Globus pallidus (tissue), 1 donor: ENCODE data around the gene WSCD2.

ENCODE experiments used
- DNase-seq: peaks from one replicate; pipeline ENCODE4 v3.0.0-alpha.2; 2015; ENCODE audit warnings: low spot score

WSCD2 gene

DNA sequence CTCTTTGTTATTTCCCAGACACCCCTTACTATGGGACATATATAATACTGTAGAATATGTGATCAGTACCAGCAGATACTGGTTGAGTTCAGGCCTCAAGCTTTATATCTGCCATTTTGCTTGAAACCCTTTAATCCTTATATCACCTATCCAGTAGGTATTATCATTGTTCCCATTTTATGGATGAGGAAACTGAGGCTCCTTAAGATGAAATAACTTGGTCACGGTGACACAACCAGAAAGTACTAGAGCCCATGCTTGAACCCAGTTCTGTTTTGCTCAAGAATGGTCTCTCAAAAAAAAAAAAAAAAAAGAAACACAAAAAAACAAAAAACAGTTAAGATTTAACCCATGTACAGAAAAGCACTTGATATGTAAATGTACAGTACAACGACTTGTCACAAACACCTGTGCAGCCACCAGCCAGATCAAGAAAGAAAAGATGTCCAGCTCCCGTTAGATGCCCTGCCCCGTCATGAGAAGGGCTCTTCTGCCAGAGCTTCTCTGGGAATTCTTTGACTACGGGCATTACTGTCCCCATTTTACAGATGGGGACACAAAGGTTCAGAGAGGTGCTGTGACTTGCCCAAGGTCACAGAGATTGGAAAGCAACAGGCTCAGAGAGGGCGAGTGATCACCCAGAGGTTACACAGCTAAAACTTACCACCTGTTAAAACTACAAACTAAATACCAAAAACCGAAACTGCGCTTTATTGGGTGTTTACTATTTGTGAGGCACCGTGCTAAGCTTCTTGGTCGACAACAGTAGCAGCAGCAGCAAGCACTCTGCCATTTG is 669 bp upstream of the WSCD2 start:
- DNase-seq: no peak

DNA sequence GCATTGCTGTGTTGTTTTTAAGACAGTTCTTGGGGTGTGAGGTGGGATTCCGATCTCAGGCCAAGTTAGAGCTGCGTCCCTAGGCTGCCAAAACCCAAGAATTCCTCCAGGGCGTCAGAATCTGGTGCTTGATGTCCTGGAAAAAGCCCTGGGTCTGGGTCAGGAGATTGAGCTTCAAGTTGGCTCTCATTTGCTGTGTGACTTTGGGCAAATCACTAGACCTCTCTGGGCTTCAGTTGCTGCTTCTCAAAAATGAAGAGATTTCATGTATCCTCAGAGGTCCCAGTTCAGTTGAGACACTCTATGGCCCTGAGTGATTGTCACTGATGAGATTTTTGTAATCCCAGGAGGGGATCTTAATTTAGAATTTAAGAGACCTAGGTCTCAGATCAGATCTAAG is 1.9 kb downstream of the WSCD2 start:
- no peak for DNase-seq

DNA sequence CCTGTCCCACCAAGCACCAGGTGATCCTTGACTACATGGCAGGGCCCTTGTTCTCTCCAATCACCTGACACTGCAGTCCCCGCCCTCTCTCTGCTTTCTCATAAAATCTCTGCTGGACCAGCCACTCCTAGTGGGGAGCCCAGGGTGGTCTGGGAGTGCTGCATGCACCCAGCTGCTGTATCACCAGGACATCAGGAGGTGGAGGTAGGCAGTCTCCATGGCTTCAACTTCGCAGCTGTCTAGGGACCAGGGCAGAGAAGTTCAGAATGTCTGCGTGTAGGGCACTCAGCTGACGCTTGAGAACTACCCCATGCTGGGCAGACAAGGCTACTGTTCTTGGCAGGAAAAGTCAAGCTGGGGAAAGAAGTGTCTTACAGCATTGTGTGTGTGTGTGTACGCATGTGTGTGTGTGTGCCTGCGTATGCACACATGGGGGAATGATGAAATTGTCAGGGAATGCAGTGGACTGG is 2.6 kb downstream of the WSCD2 start:
- no peak for DNase-seq

DNA sequence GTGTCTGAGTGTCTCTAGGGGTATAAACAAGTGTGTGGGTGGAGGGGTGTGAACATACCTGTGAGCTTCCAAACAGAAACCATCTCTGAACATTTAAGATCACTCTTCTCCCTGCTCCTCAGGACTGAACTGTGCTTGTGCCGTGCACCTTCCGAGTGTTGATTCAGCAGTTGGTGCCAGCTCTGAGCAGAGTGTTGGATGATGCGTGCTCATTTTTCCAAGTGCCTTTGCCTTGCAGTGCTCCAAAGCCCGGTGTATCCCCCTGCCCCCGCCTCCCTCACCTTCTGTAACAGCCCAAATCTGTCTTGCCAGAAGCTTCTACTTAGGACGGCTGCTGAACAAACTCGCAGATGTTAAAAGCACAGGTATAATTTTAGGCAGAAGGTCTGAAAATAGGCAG is 4.4 kb downstream of the WSCD2 start:
- DNase-seq: no peak

DNA sequence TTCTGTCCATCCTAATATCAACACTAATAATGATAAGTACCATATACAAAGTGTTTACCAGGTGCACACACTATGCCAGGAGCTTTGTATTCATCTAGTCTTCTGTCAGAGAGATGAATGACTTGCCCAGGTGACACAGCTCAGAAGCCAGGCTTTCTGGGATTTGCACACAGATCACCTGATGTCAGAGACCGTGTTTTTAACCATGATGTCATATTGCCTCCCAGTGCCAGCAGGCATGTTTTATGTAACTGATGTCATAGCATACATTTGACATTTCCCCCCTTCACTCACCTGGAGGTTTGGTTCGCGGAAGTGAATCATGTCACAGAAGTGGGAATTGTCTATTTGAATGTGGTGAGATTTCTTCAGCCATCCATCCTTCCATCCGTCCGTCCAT is 5.7 kb downstream of the WSCD2 start:
- DNase-seq: no peak

DNA sequence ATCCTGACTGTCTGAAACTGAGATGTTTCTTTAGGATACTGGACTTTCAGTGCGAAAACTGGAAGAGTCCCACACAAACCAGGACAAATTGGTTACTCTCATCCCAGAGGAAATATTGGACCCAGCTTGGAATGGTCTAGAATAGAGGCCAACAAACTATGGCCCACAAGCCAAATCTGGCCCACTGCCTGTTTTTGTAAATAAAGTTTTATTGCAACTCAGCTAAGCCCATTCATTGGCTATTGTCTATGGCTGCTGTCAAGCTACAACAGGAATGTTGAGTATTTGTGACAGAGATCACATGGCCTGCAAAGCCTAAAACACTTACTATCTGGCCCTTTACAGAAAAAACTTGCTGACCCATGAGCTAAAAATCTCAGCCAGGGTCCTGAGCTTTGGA is 6.5 kb downstream of the WSCD2 start:
- no peak for DNase-seq

DNA sequence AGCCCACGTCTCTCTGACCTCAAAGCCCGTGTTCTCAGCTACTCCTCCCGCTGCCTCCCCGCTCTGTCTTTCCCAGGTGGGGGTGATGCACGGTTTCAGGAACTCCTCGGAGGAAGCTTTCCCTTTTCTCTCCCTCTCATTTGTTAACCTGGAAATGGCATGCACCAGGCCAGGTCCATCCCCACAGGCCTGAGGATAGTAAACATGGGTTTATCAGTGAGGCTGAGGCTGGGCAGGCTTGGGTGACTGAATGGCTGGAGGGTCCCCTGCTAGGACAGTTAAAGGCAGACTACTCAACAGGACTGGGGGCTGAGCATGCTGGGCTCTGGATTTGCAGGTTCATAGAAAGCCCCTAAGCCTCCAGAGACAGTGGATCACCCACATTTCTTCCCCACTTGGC is 7.6 kb downstream of the WSCD2 start:
- no peak for DNase-seq

DNA sequence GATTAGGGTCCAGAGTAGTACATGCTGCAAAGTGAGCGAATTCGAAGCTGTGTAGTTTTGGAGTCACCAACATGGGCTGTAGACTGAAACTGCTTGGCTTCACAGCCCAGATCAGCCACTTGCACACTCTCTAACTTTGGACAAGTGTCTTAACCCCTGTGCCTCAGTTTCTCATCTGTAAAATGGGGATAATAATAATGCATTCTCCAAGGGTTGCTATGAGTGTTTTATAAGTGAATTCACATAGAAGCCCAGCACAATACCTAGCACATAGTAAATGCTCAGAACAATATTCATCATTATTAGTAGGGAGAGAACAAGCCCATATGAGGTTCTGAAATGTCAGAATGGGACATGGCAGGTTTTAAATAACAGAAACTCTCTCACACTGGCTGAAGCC is 10.4 kb downstream of the WSCD2 start:
- DNase-seq: no peak

DNA sequence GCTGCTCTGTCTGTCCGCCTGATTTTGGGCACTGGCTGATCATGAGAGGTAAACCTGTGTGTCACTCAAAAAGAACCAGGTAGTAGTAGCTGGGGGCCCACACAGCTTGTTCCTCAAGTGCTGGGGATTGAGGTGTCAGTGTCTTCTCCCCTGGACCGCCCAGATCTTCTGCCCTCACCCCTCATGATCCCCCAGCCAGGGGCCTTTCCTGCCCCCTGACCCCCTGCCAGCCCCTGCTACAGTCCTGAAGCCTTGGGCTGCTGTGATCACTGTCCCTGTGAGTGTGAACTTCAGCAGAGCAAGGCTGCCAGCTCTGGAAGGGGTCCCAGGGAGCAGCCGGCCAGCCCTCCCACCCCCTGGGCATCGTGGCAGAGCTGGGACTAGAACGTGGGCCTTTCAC is 11.4 kb downstream of the WSCD2 start:
- no peak for DNase-seq

DNA sequence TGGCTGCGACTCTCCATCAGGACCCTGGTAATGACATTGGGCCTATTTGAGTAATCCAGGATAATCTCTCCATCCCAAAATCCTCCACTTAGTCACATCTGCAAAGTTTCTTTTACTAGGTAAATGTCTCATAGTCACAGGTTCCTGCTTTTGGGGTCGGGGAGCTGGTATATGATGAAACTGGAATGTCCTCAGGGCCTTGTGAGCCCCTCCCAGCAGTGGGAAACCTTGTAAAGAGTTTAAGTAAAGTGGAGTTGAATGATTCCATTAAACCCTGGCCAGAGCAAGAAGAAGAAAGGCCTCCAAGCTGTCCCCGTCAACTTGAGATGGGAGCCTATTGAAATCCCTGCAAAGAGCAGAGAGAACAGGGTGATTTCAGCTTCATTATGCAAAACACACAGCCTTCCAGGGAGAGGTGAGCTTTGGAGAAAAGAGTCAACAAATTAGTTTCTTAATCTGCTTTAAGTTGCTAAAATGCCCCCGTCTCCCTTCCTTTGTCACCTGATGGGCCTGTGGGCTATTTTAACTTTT is 12.6 kb downstream of the WSCD2 start:
- no peak for DNase-seq

DNA sequence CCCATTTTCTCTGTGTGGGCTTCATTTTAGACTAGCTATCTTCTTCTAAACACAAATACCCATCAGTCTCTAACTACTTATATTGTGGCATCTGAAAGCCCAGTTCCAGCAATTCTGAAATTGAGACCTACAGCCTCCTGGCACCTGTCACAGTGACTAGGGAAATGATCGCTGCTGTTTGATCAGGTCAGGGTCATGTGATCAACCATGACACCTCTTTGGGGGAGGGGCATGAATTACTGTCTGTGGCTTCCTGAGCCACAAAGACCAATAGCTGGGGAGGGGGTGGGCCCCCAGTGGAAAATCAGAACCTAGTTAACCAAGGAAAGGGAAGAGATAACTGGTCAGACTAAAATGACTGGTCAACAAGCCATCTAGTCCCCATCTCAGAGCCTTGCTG is 14.1 kb downstream of the WSCD2 start:
- DNase-seq: no peak

DNA sequence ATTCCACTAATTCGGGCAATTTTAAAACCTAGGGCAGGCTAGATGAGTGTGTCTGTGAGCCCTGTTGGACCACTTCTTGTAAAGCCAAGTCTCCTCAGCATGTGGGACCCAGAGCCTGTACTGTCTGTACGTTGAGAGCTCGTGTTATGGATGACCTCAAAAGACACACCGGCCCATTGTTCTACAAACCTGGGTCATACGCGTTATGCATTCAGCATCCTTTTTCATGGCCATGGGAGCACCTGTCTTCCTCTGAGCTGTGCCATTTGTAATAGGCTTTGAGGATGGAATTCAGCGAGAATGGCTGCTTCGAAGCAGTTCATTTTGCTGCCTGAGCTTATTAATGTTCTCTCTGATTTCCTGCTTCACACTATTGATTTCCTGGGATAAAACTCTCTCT is 15.0 kb downstream of the WSCD2 start:
- DNase-seq: no peak

DNA sequence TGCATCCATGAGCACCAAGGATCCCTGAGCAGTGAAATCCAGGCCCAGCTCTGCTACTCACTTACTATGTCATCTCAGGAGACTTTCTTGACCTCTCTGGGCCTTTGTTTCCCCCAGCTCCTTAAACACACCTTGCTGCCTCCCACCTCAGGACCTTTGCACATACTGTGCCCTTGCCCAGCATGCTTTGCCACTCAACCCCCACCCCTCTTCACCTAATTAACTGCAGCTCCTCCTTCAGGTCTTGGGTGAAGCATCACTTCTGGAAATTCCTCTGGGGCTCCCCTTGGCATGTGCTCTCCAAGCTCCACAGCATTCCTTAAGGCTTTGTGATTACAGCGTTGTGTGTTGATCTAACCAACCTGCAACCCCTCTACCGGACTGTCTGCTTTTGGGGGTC is 15.9 kb downstream of the WSCD2 start:
- no peak for DNase-seq

DNA sequence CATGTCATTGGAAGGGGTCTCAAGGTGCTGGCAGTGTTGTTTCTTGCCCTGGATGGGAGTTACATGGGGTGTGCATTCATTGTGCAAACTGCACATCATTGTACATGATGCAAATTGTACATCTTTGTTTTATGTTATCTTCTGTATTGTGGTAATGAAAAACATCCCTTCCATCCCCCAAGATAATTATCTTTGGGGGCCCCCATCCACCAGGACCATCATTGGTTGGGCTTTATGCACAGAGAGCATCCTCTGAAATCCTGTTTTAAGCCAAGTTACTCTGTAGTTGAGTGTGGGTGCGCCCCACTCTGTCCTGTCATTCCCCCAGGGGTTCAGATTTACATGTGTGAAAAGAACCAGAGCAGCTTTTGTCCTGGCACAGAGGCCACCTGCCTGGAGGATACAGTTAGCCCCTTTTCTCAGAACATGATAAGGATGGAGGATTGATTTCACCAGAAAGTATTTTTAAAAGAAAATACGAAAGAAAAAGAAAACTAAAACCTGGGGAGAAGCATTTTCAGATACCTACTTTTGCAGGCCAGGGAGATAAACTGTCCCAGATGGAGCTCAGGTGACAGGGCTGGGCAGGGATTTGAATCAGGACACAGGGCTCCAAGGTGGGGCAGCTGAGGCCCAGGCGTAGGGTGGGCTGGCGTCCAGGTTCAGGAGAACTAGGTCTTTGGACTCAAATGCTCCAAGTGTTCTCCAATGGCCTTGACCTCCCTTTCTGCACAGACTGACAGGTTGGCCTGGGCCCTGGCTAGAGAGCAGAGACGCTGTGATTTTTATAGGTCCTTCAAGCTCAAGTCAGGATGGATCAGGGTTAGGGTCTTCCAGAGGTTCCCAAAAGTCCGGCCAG is 17.2 kb downstream of the WSCD2 start:
- no peak for DNase-seq

DNA sequence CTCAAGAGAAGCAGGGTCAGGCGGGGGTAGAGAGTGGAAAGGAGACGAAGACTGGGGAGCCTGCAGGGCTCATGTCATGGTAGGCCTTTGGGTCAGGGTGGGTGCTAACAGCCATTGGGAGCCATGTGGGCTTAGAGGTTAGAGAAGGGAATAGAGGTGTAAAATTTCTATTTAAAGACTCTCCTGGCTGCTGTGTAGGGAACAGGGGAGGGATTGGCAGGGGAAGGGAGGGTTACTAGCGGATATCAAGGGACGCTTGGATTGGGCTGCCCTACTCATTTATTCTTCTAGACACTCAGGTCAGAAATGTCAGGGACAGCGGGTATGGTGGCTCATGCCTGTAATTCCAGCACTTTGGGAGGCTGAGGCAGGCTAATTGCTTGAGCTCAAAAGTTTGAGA is 18.2 kb downstream of the WSCD2 start:
- no peak for DNase-seq

DNA sequence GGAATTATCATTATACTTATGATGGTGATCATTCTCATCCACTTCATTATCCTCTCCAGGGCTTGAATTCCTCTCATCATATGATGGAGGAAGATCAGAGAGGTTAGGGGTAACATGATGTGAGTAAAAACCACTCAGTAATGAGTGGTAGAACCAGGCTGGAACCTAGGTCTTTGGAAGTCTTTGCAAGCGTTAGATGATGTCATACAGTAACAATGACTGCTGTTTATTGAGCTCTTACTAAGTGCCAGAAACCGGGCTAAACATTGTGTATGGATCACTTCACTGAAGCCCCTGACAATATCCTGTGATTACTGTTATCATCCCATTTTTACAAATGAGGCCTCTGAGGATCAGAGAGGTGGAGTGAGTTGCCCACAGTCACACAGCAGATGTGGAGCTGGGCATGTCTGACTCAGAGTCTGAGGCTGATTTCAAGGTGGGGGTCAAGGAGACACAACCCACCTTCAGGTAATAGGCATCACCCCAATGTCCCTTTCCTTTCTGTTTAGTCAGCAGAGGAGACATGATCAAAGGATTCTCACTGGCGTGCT is 19.5 kb downstream of the WSCD2 start:
- DNase-seq: no peak

DNA sequence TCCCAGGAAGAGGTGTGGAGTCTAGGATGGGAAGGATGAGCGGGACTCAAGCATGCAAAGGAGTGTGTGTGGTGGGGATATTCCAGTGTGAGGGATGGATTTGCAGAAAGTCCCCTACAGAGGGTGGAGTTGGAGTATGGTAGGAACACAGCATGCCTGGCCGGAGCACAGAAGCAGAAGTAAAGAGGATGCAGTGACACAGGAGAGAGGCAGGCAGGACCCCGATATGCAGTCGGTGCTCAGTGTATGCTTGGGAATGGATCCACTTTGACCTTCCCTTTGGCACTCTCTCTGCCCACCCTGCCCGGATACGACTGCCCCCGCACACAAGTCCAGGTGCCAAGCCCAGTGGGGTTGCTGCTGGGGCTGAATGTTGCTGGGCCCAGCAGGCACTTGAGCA is 21.3 kb downstream of the WSCD2 start:
- DNase-seq: no peak

DNA sequence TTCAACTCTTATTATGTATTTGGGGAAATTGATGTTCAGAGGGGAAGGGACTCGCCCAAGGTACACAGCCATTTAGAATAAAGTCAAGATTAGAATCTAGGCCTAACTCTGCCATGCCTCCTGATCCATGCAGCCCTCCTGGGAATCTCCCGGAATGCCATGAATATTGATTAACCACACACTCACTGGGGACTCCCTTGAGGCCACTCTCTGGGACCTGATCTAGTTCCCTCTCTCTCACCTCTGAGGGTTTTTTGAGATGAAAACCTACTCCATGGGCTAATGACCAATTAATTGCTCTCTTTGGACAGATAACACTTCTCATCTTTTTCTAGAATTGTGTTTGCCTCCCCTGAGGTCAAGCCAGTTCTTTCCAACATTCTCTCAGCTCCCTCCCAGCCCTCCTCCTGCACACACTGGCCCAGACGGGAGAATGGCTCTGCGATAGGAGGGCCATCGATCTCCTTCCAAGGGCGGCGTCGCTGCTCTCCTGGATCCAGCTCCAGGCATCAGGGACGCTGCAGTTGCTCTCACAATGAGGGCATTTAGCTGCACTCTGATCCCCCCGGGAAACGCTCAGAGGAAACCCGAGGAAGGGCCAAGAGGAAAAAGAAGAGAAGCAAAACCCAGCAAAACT is 22.6 kb downstream of the WSCD2 start:
- no peak for DNase-seq

DNA sequence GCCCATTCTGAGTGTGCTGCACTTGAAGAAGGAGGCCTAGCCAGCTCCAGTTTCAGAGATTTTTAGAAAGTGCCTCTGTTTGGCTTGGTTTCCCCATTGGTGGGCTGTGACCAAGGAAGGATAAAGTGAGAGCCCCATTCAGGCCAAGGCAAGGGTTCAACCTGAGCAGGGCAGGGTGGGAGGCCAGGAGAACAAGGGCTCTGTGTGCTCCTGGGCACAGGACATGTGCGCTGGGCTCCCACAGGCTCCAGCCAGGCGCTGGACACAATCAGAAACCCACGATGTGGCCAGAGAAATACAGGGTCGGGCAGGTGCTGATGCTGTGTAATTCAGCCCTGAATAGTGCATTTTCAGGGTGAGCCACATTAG is 23.1 kb downstream of the WSCD2 start:
- no peak for DNase-seq

DNA sequence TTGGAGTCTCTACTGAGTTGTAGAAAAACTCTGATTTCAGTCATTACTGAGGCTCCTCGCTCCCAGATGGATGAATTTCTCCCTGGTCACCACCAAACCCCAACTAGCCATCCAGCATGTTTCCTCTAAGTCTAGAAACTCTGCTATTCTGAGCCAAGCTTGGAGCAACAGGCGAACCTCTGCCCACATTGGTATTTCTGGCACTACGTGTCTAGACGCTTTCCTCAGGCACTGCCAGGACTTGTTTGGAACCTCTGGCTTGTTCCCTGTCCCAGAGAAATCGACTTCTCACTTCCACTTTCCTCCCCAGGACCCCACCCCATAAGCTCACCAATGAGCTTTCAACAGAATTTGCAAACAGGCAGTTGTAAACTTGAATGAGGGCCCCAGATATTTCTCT is 27.6 kb downstream of the WSCD2 start:
- DNase-seq: no peak

DNA sequence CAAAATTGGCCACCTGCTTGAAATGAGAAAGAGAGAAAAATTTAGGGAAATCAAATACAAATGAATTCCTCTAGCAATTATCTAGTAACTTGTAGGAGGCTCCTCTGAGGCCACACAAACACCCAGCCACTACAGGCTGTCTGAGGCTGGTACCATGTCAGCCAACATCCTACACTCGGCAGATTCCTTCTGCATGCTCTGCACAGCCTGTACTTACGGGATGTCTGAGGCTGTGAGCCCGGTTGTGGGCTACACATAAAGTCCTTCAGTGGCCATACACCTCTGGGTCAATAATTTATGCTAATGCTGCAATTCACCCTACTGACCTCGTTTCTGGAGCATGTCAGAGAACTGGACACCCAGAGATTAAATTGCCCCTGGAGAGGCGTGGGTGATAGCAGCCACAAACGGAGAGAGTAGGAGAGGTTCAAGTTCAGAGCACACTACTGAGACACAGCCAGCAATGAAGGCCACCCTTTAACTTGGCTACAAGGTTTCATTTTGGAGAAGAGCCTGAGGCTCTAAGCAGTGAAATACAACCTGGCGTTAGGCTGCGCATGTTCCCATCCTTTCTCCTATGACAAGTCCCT is 28.9 kb downstream of the WSCD2 start:
- DNase-seq: no peak

DNA sequence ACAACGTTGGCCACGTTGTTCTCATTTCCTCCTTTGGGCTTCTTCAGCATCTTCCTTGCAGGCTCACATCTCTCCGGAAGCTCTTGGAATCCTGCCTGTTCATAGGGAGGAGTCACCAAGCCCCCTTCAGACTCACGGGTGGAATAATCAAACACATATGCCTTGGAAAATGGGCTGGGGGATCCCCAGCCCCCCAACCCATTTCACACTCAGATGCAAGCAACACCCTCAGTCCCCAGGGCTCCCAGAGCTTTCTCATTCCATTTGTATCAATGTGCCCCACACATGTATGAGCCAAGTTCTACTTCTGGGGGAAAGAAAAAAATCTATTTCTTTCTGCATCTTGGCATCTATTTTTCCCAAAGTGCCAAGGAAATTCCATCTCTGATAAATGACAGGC is 33.1 kb downstream of the WSCD2 start:
- DNase-seq: no peak
